ENCODE results near the gene TEDC1.
A peak's percentile ranks its signal among the peaks of the same experiment; 100 is the strongest.

DNA sequence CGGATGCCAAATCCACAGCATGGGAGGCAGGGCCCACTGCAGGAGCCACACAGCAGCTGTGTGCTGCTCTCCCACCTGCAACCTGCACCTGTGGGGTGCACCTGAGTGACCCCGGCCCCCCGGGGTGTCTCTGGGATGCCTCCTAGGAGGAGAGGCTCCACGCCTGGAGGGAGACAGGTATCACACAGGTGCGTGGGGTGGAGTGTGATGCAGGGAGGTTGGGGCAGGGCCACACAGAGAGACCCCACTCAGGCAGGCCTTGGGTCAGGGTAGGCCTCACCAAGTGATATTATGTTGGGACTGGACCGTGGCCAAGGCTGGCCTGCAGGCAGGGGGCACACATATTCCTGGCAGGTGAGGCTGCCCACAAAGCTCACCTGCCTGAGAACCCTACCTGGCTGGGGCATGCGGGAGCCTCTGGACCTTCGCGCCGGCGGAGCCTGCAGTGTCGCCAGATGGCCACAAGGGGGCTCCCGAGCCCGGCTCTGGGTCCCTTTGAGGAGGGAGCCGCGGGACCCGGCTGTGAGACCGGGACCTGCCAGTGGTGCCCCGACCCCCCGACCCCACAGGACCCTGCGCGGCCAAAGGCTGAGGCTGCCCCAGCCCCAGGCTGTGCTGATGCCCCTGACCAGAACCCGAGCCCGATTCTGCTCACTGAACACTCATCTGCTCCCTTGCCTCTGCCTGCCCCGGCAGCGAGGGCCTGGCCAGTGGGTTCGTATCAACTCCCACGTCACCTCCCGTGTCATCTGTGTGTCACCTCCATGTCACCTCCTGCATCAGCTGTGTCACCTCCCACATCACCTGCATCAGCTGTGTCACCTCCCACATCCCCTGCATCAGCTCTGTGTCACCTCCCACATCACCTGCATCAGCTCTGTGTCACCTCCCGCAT is 46.8 kb downstream of the TEDC1 start:
- TF ChIP-seq, protein P1, sequence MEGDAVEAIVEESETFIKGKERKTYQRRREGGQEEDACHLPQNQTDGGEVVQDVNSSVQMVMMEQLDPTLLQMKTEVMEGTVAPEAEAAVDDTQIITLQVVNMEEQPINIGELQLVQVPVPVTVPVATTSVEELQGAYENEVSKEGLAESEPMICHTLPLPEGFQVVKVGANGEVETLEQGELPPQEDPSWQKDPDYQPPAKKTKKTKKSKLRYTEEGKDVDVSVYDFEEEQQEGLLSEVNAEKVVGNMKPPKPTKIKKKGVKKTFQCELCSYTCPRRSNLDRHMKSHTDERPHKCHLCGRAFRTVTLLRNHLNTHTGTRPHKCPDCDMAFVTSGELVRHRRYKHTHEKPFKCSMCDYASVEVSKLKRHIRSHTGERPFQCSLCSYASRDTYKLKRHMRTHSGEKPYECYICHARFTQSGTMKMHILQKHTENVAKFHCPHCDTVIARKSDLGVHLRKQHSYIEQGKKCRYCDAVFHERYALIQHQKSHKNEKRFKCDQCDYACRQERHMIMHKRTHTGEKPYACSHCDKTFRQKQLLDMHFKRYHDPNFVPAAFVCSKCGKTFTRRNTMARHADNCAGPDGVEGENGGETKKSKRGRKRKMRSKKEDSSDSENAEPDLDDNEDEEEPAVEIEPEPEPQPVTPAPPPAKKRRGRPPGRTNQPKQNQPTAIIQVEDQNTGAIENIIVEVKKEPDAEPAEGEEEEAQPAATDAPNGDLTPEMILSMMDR (IDR thresholded peaks at IDR 0.05; ENCODE audit: low read length): peak; percentile 94
- TF ChIP-seq EZH2 (optimal IDR thresholded peaks at IDR 0.05; ENCODE audit: low read depth, low read length) (no peak), EZH2phosphoT487 (IDR thresholded peaks at IDR 0.05; ENCODE audit: low read length) (no peak)
